Urinary bladder (tissue), 4 donors: ENCODE data around the gene CEP57L1. TPM values are rescaled to one million over a fixed set of nuclear protein-coding genes. Genes with fewer than 3 reads are reported as not detected.
"Not testable (repeated sequence)": the region's sequence is repeated elsewhere in the genome, so short reads cannot be mapped to it uniquely, and the experiment has no call there.

ENCODE experiments used
- DNase-seq: peaks from one replicate; pipeline ENCODE4 v3.0.0-alpha.2; 2015; ENCODE audit errors: extremely low spot score
- H3K27ac ChIP-seq: one replicate; pipeline ENCODE4 v1.5.1; 2013; ENCODE audit warnings: low read depth, mild to moderate bottlenecking, moderate library complexity
- H3K36me3 ChIP-seq: one replicate; pipeline ENCODE4 v1.6.1; 2013; ENCODE audit warnings: mild to moderate bottlenecking, moderate library complexity; ENCODE audit not compliant: insufficient read depth
- H3K4me1 ChIP-seq: one replicate; pipeline ENCODE4 v1.6.1; 2013; ENCODE audit warnings: mild to moderate bottlenecking, moderate library complexity; ENCODE audit not compliant: insufficient read depth
- H3K4me3 ChIP-seq: one replicate; pipeline ENCODE4 v1.5.1; 2013; ENCODE audit warnings: low read depth, low read length
- WGBS: extraction: QIAGEN DNeasy Blood & Tissue Kit; methylation state at CpG from one replicate; pipeline ENCODE4 v1.1.7; 2013; 5-methylcytosine and 5-hydroxymethylcytosine counted together
- polyA plus RNA-seq: library from polyadenylated mRNA; stranded (reverse); fragments of 200-250 nt; gene quantifications from one replicate; pipeline ENCODE4 v1.2.3, GENCODE V29; 2013
- total RNA-seq: library from RNA; depleted of rRNA; stranded (reverse); fragments of >200 nt; gene quantifications from one replicate; pipeline ENCODE4 v1.2.3, GENCODE V29; 2014
- donor health status: healthy with polysubstance abuse.
- donor health status: healthy.

Gene CEP57L1
- total and polyA plus RNA-seq, 2 donors: 8.0 to 83.1 TPM

GRCh38 chr6:109083657-109084056, 11.7 kb upstream of the CEP57L1 start:
- DNase-seq: no peak
- Histone ChIP-seq H3K4me3 (no peak overlapping the region), H3K36me3 (no peaks in the 10 kb centered on the region), H3K4me1 (no peaks in the 10 kb centered on the region), H3K27ac (no peak overlapping the region)
- WGBS: 92% methylated on average over 1 of the region's 1 CpG

GRCh38 chr6:109084146-109084545, 11.2 kb upstream of the CEP57L1 start:
- not testable (repeated sequence) for H3K4me1 ChIP-seq, H3K36me3 ChIP-seq, DNase-seq, H3K4me3 ChIP-seq, H3K27ac ChIP-seq
- WGBS: 90% methylated on average over 8 of the region's 8 CpGs

GRCh38 chr6:109087661-109088264, 7.5 kb upstream of the CEP57L1 start:
- no peak for DNase-seq
- no peak overlapping the region for H3K27ac ChIP-seq
- peaks cover 2% of the 10 kb centered on the region for H3K36me3 ChIP-seq
- H3K4me3 ChIP-seq: no peak overlapping the region
- WGBS: 52% methylated on average over 5 of the region's 5 CpGs
- H3K4me1 ChIP-seq: no peaks in the 10 kb centered on the region

GRCh38 chr6:109088995-109089394, 6.3 kb upstream of the CEP57L1 start:
- Histone ChIP-seq H3K36me3 (peaks cover 2% of the 10 kb centered on the region), H3K4me1 (no peaks in the 10 kb centered on the region), H3K27ac (no peak overlapping the region), H3K4me3 (no peak overlapping the region)
- 78% methylated on average over 1 of the region's 1 CpG for WGBS
- DNase-seq: no peak

- 92% methylated on average over 5 of the region's 5 CpGs for WGBS
- Histone ChIP-seq H3K36me3 (peaks cover 2% of the 10 kb centered on the region), H3K4me3 (no peak overlapping the region), H3K27ac (no peak overlapping the region), H3K4me1 (no peaks in the 10 kb centered on the region)
- no peak for DNase-seq
These were observed 3.8 kb upstream of the CEP57L1 start for GRCh38 chr6:109091314-109092024.

- no peak for DNase-seq
- Histone ChIP-seq H3K27ac (no peak overlapping the region), H3K4me1 (no peaks in the 10 kb centered on the region), H3K4me3 (peak overlapping the region; percentile 31), H3K36me3 (peaks cover 2% of the 10 kb centered on the region)
- WGBS: 55% methylated on average over 1 of the region's 1 CpG
These were observed 3.2 kb upstream of the CEP57L1 start for GRCh38 chr6:109092074-109092473.

GRCh38 chr6:109093732-109094415, 1.4 kb upstream of the CEP57L1 start:
- H3K27ac ChIP-seq: no peak overlapping the region
- peaks cover 2% of the 10 kb centered on the region for H3K36me3 ChIP-seq
- no peaks in the 10 kb centered on the region for H3K4me1 ChIP-seq
- no peak for DNase-seq
- H3K4me3 ChIP-seq: peak overlapping the region; percentile 38
- WGBS: under 1% methylated on average over 19 of the region's 19 CpGs

GRCh38 chr6:109094416-109095035, 781 bp upstream of the CEP57L1 start, which contains the start of gene SESN1:
SESN1 (minus strand) TSS chr6:109094846; CDS start chr6:109094073, 773 bp downstream.
- Histone ChIP-seq H3K4me3 (peak within 1 kb of the TSS; percentile 38), H3K36me3 (no peaks in the 10 kb centered on the region), H3K4me1 (no peaks in the 10 kb centered on the region), H3K27ac (peak within 1 kb of the TSS; percentile 98)
- peak; percentile 79 for DNase-seq
- WGBS: 2% methylated on average over 62 of the region's 62 CpGs

GRCh38 chr6:109095835-109096084, 453 bp downstream of the CEP57L1 start:
- H3K4me1 ChIP-seq: no peaks in the 10 kb centered on the region
- under 1% methylated on average over 8 of the region's 8 CpGs for WGBS
- no peak for DNase-seq
- peak overlapping the region; percentile 98 for H3K27ac ChIP-seq
- H3K4me3 ChIP-seq: peak overlapping the region; percentile 38
- no peaks in the 10 kb centered on the region for H3K36me3 ChIP-seq

GRCh38 chr6:109096208-109096607, 901 bp downstream of the CEP57L1 start:
- H3K4me3 ChIP-seq: peak overlapping the region; percentile 38
- H3K27ac ChIP-seq: no peak overlapping the region
- WGBS: 49% methylated on average over 6 of the region's 6 CpGs
- no peak for DNase-seq
- H3K36me3 ChIP-seq: no peaks in the 10 kb centered on the region
- H3K4me1 ChIP-seq: no peaks in the 10 kb centered on the region

- DNase-seq: no peak
- H3K4me1 ChIP-seq: no peaks in the 10 kb centered on the region
- WGBS: 100% methylated on average over 1 of the region's 1 CpG
- H3K4me3 ChIP-seq: no peak overlapping the region
- H3K27ac ChIP-seq: no peak overlapping the region
- H3K36me3 ChIP-seq: no peaks in the 10 kb centered on the region
These were observed 2.4 kb downstream of the CEP57L1 start for GRCh38 chr6:109097661-109098060.

GRCh38 chr6:109102762-109103161, 7.5 kb downstream of the CEP57L1 start:
- Histone ChIP-seq H3K4me1 (no peaks in the 10 kb centered on the region), H3K4me3 (no peak overlapping the region), H3K36me3 (no peaks in the 10 kb centered on the region), H3K27ac (no peak overlapping the region)
- no peak for DNase-seq
- 50% methylated on average over 1 of the region's 1 CpG for WGBS

- Histone ChIP-seq H3K4me1 (no peaks in the 10 kb centered on the region), H3K27ac (no peak overlapping the region), H3K36me3 (no peaks in the 10 kb centered on the region), H3K4me3 (no peak overlapping the region)
- no peak for DNase-seq
These were observed 8.6 kb downstream of the CEP57L1 start for GRCh38 chr6:109103942-109104341.

- Histone ChIP-seq H3K27ac (no peak overlapping the region), H3K4me1 (no peaks in the 10 kb centered on the region), H3K4me3 (no peak overlapping the region), H3K36me3 (no peaks in the 10 kb centered on the region)
- DNase-seq: no peak
- WGBS: 93% methylated on average over 3 of the region's 3 CpGs
These were observed 9.2 kb downstream of the CEP57L1 start for GRCh38 chr6:109104512-109104911.
